GM12878 (cell line): ENCODE data around the gene SARDH. TPM values are rescaled to one million over a fixed set of nuclear protein-coding genes. Genes with fewer than 3 reads are reported as not detected.

ENCODE experiments used
- ATAC-seq: fragments of 200-7000 bp; cut with Tn5 transposase; 3 replicates; pipeline ENCODE4 v1.9.1; 2020; ENCODE audit warnings: mild to moderate bottlenecking, moderate library complexity
- BruUV-seq: library from RNA; stranded (reverse); fragments of 400-500 nt; replicated peaks from 2 replicates; lab custom pipeline; 2021; lab: Mats Ljungman, UMichigan
- CTCF ChIA-PET: fragments of 300-600 bp; sonication (Branson Sonifier 250); formaldehyde crosslinking; extraction: SDS; loops from one replicate; lab custom pipeline; 2021; ENCODE audit warnings: inconsistent platforms; lab: Yijun Ruan, JAX
- POLR2A ChIA-PET: fragments of 350-600 bp; formaldehyde crosslinking; extraction: SDS; loops from one replicate; lab custom pipeline; 2021; ENCODE audit warnings: inconsistent platforms; lab: Charles Lee
- RAD21 ChIA-PET: fragments of 300-600 bp; sonication (Branson Sonifier 250); formaldehyde crosslinking; loops from one replicate; lab custom pipeline; 2023; ENCODE audit warnings: antibody characterized with exemption; ENCODE audit not compliant: unreplicated experiment; lab: Charles Lee
- SMC1A ChIA-PET: fragments of 300-600 bp; sonication (Branson Sonifier 250); formaldehyde crosslinking; loops from one replicate; lab custom pipeline; 2023; ENCODE audit not compliant: unreplicated experiment, uncharacterized antibody; lab: Charles Lee
- DNase-seq: peaks from one replicate; pipeline ENCODE4 v3.0.0-alpha.2; 2011; ENCODE audit warnings: low read depth, low spot score
- FAIRE-seq: peaks from 3 replicates; lab custom pipeline; 2011; peaks lifted over from hg19 to GRCh38; lab: Jason Lieb, UNC
- H2AFZ ChIP-seq: 2 replicates; pipeline ENCODE4 v1.6.0; 2011; ENCODE audit warnings: low read depth, low read length, control low read depth; ENCODE audit not compliant: control insufficient read depth
- H3K27ac ChIP-seq: 2 replicates; pipeline ENCODE4 v1.5.1; 2011; ENCODE audit warnings: control low read depth; ENCODE audit not compliant: control insufficient read depth, insufficient read depth
- H3K27me3 ChIP-seq, 2 experiments: replicated peaks in 1 of 2; 2 replicates each; pipeline versions ENCODE4 v1.6.0 to v1.6.1; 2011; ENCODE audit warnings: low read length in 1 of 2; ENCODE audit not compliant: control insufficient read depth in 2 of 2, insufficient read depth in 2 of 2
- H3K36me3 ChIP-seq, 2 experiments: 2 replicates each; pipeline ENCODE4 v1.5.1; 2011; ENCODE audit warnings: low read length in 1 of 2; ENCODE audit not compliant: control insufficient read depth in 2 of 2, insufficient read depth in 2 of 2
- H3K4me1 ChIP-seq: 2 replicates; pipeline ENCODE4 v1.6.1; 2011; ENCODE audit warnings: mild to moderate bottlenecking, low read length, moderate library complexity, mixed read lengths; ENCODE audit not compliant: control insufficient read depth, insufficient read depth
- H3K4me2 ChIP-seq: 2 replicates; pipeline ENCODE4 v1.6.0; 2011; ENCODE audit warnings: control low read depth; ENCODE audit not compliant: control insufficient read depth, insufficient read depth
- H3K4me3 ChIP-seq: fragments of 200-600 bp; sonication (generic); 2 replicates; pipeline ENCODE4 v1.5.1; 2016
- H3K79me2 ChIP-seq: 2 replicates; pipeline ENCODE4 v1.6.0; 2011; ENCODE audit warnings: low read length; ENCODE audit not compliant: control insufficient read depth, insufficient read depth
- H3K9ac ChIP-seq: 2 replicates; pipeline ENCODE4 v1.8.0; 2011; ENCODE audit warnings: low read length, control low read depth, mixed read lengths; ENCODE audit not compliant: control insufficient read depth, insufficient read depth
- H3K9me3 ChIP-seq: replicated peaks from 3 replicates; pipeline ENCODE4 v1.5.1; 2011; ENCODE audit warnings: mild to moderate bottlenecking, low read length; ENCODE audit not compliant: control insufficient read depth, insufficient read depth
- H4K20me1 ChIP-seq: 2 replicates; pipeline ENCODE4 v1.6.0; 2011; ENCODE audit not compliant: control insufficient read depth, insufficient read depth
- BACH1 ChIP-seq: fragments of 450-650 bp; IDR thresholded peaks from 2 replicates; pipeline ENCODE4 v1.6.1; 2017; ENCODE audit warnings: mild to moderate bottlenecking, borderline replicate concordance
- CBX5 ChIP-seq: sonication (generic); IDR thresholded peaks from 2 replicates; pipeline ENCODE4 v1.6.1; 2016; ENCODE audit warnings: low read depth, moderate library complexity, mild to moderate bottlenecking, inconsistent platforms
- EGR1 ChIP-seq, 2 experiments: IDR thresholded peaks; 1 replicate in 1 of 2; 2 replicates in 1 of 2; pipeline ENCODE4 v1.6.1; 2011 to 2012; ENCODE audit warnings: low read depth in 2 of 2, low read length in 2 of 2, borderline replicate concordance in 1 of 2, mild to moderate bottlenecking in 1 of 2, moderate library complexity in 1 of 2
- FOXK2 ChIP-seq: fragments of 450-650 bp; IDR thresholded peaks from 2 replicates; pipeline ENCODE4 v1.6.1; 2017; ENCODE audit warnings: mild to moderate bottlenecking, moderate library complexity
- JUND ChIP-seq: IDR thresholded peaks from 2 replicates; pipeline ENCODE4 v1.6.1; 2012; ENCODE audit warnings: low read depth, mild to moderate bottlenecking, low read length, improper control_type of control experiment, moderate library complexity
- MEF2A ChIP-seq: IDR thresholded peaks from 2 replicates; pipeline ENCODE4 v1.6.1; 2011; ENCODE audit warnings: low read depth, mild to moderate bottlenecking, low read length, moderate library complexity; ENCODE audit not compliant: insufficient read depth
- SMC3 ChIP-seq: IDR thresholded peaks from 2 replicates; pipeline ENCODE4 v1.6.1; 2011; ENCODE audit warnings: low read length, improper control_type of control experiment, borderline replicate concordance
- TARDBP ChIP-seq: IDR thresholded peaks from 2 replicates; pipeline ENCODE4 v1.6.1; 2016; ENCODE audit warnings: borderline replicate concordance
- WGBS: methylation state at CpG from one replicate; pipeline ENCODE4 v1.1.6; 2016; ENCODE audit warnings: low lambda C conversion rate; ENCODE audit not compliant: insufficient replicate concordance, insufficient coverage; ENCODE audit errors: missing lambda C conversion rate; 5-methylcytosine and 5-hydroxymethylcytosine counted together
- in situ Hi-C: fragments of 300-500 bp; cut with MboI; formaldehyde crosslinking; loops from 9 replicates; pipeline ENCODE4 v1.14.3; 2018; ENCODE audit warnings: mixed read lengths
- intact Hi-C: fragments of 100-400 bp; cut with micrococcal nuclease; formaldehyde crosslinking; loops from one replicate; pipeline ENCODE4 v1.14.2; 2022; ENCODE audit not compliant: unreplicated experiment
- polyA plus RNA-seq, 11 experiments: library from polyadenylated mRNA; depleted of rRNA in 4 of 11; unstranded in 6 of 11; stranded (reverse) in 5 of 11; fragments of >200 nt; fragmentation: Nextera tagmentation in 4 of 11; fragmentation: Illumina TruSeq in 1 of 11; extraction: Ambion mirVana in 4 of 11; extraction: Trizol in 1 of 11; gene quantifications; 1 replicate in 1 of 11; 2 replicates in 10 of 11; pipeline versions ENCODE4 v1.2.1 to v1.2.3, GENCODE V29; 2011 to 2016; ENCODE audit warnings: inconsistent platforms in 2 of 11, missing spikeins in 2 of 11, low read depth in 1 of 11
- total RNA-seq, 4 experiments: library from RNA; depleted of rRNA in 3 of 4; stranded (reverse); fragments of >200 nt in 3 of 4; fragmentation: Illumina TruSeq in 1 of 4; extraction: Trizol in 1 of 4; gene quantifications; 2 replicates each; pipeline versions ENCODE4 v1.2.1 to v1.2.3, GENCODE V29; 2013 to 2021
- TF ChIP-seq, protein P1 (sequence below): IDR thresholded peaks from 2 replicates; pipeline ENCODE4 v1.6.1; 2012; ENCODE audit warnings: low read length, inconsistent platforms
- TF ChIP-seq, protein P2 (sequence below): fragments of 450-650 bp; IDR thresholded peaks from 2 replicates; pipeline ENCODE4 v1.6.1; 2016; ENCODE audit warnings: mild to moderate bottlenecking
- TF ChIP-seq, protein P3 (sequence below): fragments of 450-650 bp; IDR thresholded peaks from 2 replicates; pipeline ENCODE4 v1.6.1; 2017; ENCODE audit warnings: mild to moderate bottlenecking, moderate library complexity

SARDH gene
- total and polyA plus RNA-seq, 10 of the 15 experiments (the other 5 are each of a cell fraction or from before 2014, with no cell fraction given): 0.03 to 0.15 (median 0.10) TPM; not detected in 6

DNA sequence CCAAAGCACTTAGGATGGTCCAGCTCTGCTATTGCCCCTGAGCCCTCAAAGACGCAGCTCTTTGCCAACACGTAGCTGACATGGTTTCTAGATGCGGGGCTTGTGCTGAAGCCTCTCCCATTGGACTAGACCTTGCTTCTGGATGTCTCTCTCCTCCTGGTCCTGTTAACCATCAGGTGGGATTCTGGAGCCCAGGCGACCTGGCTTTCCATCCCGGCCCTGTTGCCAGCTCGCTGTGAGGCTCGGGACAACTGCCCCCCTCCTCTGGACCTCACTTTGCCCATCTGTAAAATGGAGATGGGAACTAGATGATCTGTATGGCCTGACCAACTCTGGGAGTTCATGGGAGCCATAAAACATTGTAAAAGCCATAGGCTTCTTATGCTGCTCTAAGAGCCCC is 98.0 kb downstream of the SARDH start:
- Histone ChIP-seq H3K36me3 (no peaks in the 10 kb centered on the region), H3K27ac (no peak overlapping the region), H3K4me1 (no peaks in the 10 kb centered on the region), H3K9me3 (no peaks in the 10 kb centered on the region), H3K27me3 (peaks cover 0 to 2% of the 10 kb centered on the region in 2 experiments; a peak in 3 of 4 replicates), H4K20me1 (no peaks in the 10 kb centered on the region)
- no peak for FAIRE-seq
- 3% methylated on average over 7 of the region's 7 CpGs for WGBS
- in situ Hi-C loops: no loop called here
- TF ChIP-seq TARDBP (no peak), JUND (no peak), CBX5 (no peak), MEF2A (no peak), SMC3 (no peak), BACH1 (no peak), EGR1 (IDR thresholded peaks at IDR 0.05; ENCODE audit: borderline replicate concordance in 1 of 2, low read depth in 2 of 2, low read length in 2 of 2) (no peak), FOXK2 (no peak)
- TF ChIP-seq, protein P1, sequence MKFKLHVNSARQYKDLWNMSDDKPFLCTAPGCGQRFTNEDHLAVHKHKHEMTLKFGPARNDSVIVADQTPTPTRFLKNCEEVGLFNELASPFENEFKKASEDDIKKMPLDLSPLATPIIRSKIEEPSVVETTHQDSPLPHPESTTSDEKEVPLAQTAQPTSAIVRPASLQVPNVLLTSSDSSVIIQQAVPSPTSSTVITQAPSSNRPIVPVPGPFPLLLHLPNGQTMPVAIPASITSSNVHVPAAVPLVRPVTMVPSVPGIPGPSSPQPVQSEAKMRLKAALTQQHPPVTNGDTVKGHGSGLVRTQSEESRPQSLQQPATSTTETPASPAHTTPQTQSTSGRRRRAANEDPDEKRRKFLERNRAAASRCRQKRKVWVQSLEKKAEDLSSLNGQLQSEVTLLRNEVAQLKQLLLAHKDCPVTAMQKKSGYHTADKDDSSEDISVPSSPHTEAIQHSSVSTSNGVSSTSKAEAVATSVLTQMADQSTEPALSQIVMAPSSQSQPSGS: no peak
- TF ChIP-seq, protein P2, sequence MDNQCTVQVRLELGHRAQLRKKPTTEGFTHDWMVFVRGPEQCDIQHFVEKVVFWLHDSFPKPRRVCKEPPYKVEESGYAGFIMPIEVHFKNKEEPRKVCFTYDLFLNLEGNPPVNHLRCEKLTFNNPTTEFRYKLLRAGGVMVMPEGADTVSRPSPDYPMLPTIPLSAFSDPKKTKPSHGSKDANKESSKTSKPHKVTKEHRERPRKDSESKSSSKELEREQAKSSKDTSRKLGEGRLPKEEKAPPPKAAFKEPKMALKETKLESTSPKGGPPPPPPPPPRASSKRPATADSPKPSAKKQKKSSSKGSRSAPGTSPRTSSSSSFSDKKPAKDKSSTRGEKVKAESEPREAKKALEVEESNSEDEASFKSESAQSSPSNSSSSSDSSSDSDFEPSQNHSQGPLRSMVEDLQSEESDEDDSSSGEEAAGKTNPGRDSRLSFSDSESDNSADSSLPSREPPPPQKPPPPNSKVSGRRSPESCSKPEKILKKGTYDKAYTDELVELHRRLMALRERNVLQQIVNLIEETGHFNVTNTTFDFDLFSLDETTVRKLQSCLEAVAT: no peak
- TF ChIP-seq, protein P3, sequence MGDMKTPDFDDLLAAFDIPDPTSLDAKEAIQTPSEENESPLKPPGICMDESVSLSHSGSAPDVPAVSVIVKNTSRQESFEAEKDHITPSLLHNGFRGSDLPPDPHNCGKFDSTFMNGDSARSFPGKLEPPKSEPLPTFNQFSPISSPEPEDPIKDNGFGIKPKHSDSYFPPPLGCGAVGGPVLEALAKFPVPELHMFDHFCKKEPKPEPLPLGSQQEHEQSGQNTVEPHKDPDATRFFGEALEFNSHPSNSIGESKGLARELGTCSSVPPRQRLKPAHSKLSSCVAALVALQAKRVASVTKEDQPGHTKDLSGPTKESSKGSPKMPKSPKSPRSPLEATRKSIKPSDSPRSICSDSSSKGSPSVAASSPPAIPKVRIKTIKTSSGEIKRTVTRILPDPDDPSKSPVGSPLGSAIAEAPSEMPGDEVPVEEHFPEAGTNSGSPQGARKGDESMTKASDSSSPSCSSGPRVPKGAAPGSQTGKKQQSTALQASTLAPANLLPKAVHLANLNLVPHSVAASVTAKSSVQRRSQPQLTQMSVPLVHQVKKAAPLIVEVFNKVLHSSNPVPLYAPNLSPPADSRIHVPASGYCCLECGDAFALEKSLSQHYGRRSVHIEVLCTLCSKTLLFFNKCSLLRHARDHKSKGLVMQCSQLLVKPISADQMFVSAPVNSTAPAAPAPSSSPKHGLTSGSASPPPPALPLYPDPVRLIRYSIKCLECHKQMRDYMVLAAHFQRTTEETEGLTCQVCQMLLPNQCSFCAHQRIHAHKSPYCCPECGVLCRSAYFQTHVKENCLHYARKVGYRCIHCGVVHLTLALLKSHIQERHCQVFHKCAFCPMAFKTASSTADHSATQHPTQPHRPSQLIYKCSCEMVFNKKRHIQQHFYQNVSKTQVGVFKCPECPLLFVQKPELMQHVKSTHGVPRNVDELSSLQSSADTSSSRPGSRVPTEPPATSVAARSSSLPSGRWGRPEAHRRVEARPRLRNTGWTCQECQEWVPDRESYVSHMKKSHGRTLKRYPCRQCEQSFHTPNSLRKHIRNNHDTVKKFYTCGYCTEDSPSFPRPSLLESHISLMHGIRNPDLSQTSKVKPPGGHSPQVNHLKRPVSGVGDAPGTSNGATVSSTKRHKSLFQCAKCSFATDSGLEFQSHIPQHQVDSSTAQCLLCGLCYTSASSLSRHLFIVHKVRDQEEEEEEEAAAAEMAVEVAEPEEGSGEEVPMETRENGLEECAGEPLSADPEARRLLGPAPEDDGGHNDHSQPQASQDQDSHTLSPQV: no peak
- TF ChIP-seq, all 136 proteins: peak for 0
- ChIA-PET POLR2A (interaction anchor here (0.6 kb wide), 1 partner anchor 90 kb away, joined by 3 read pairs; no protein-coding TSS in a partner anchor), SMC1A (no interaction called here), CTCF (interaction anchor here (1.3 kb wide), 1 partner anchor 13 kb away, joined by 3 read pairs; no protein-coding TSS in a partner anchor), RAD21 (no interaction called here)
- no peak overlapping the region for H3K4me2 ChIP-seq
- H2AFZ ChIP-seq: no peak overlapping the region
- no peaks in the 10 kb centered on the region for H3K79me2 ChIP-seq
- no TSS peak for BruUV-seq
- no peak for ATAC-seq
- DNase-seq: no peak
- H3K9ac ChIP-seq: no peak overlapping the region
- H3K4me3 ChIP-seq: no peak overlapping the region
- intact Hi-C loops: no loop called here
